Inflammatory macrophage treated with lipopolysaccharide for 4 hours (primary cell): ENCODE measurements around the gene PTPRA.
A peak's percentile ranks its signal among the peaks of the same experiment; 100 is the strongest.
"Not testable (repeated sequence)": the region's sequence is repeated elsewhere in the genome, so short reads cannot be mapped to it uniquely, and the experiment has no call there.

Experiments
- DNase-seq: peaks from one replicate; pipeline ENCODE4 v3.0.0-alpha.2; 2020

The PTPRA gene

DNA sequence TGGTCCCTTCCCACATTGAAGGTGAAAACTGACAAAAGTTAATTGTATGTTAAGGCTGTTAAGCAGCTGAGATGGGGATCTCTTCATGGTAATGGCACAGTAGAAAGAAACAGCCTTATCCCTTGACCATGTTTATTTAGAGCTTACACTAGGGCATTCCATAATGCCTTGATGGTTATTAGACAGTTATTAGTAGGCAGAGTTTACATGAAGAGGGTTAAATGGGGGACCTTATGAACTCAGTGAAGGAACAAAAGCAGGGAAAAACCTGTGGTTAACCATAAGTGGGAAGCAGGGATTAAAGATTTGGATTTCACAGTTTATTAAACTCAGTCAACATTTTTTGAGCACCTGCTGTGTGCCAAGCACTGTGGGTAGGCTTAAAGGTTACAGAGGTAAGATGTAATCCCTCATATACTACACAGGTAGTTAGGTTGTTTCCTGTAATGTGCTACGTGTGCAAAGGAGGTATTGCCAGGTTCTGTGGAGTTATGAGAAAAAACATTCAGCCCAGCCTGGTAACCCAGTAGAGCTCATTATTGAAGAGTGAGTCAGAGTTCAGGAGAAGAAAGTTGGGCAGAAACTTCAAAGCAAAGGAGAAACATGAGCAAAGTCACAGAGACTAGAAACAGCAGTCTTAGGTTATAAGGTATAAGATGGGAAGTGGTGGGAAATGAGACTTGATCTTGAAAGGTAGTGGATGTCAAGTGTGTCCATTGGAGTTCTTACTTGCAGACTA is 137.9 kb downstream of the PTPRA start:
- DNase-seq = no peak

DNA sequence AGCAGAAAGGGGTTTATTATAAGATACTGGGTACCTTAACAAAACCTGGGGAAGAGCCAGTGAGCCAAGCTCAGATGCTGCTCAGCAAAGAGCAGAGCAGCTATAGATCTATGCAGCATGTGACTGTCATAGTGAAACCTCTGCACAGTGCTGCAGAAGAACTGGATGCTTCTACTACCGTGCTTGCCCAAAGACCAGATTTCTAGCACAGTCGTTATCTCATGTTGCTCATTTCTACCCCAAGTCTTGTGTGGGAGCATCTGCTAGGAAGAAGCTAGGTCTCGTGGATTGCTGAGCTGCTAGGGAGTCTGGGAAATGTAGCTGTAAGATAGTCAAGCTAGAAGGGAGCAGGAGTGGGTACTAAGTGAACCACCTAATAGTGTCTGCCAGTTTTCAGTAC is 138.5 kb downstream of the PTPRA start:
- no peak for DNase-seq

DNA sequence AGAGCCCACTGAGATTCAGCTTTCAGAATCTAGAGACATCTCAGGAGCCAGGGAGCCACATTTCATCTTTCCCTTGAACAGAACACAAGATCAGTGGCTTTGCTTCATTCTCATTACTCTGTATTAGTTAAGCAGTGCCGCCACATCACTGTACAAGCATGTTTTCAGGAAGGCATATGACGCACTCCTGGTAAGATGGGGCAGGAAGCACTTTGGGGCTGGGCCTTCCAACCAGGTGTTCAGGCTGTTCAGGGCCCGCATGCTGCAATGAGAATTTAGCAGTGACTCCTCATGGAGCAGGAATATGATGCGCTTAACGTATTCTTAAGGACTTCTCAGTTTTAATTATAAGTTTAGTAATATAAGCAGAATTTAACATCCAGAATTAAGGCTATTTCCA is 140.5 kb downstream of the PTPRA start:
- DNase-seq = no peak

DNA sequence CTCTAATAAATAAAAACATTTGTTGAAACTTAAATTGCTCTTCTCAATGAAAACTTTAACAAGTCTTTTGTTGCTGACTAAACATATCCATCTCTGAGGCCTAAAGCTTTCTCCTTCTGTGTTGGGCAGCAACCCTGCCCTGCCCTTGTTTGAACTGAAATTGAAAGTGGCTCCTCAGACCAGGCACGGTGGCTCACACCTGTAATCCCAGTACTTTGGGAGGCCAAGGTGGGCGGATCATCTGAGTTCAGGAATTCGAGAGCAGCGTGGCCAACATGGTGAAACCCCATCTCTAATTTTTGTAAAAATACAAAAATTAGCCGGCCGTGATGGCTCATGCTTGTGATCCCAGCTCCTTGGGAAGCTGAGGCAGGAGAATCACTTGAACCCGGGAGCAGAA is 140.9 kb downstream of the PTPRA start:
- DNase-seq = no peak

DNA sequence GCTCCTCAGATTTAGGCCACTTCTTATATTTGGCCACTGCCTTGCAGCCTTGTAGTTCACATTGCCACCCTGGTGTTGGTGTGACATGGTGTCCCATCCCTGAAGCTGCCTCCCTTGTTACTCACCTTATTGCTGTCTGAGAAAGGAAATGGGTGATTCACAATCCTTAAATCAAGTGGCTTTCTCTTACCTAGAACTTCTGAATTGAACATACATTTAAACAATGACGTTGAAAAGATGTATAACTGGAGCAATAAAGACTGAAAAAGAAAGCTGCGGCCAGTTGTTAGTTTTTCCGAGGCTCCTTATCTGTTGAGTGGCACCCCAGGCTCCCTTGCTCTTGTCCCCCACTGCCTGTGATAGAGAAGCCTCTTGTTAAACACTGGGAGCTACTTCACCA is 141.4 kb downstream of the PTPRA start:
- DNase-seq = no peak

DNA sequence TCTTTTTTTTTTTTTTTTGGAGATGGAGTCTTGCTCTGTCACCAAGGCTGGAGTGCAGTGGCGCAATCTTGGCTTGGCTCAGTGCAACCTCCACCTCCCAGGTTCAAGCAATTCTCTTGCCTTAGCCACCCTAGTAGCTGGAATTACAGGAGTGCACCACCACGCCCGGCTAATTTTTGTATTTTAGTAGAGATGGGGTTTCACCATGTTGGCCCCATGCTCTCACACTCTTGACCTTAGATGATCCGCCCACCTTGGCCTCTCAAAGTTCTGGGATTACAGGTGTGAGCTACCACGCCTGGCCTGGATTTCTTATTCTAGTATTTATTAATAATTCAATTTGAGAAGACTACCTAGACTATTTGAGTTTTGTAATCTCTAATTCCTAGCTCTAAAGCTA is 142.0 kb downstream of the PTPRA start:
- not testable (repeated sequence) for DNase-seq

DNA sequence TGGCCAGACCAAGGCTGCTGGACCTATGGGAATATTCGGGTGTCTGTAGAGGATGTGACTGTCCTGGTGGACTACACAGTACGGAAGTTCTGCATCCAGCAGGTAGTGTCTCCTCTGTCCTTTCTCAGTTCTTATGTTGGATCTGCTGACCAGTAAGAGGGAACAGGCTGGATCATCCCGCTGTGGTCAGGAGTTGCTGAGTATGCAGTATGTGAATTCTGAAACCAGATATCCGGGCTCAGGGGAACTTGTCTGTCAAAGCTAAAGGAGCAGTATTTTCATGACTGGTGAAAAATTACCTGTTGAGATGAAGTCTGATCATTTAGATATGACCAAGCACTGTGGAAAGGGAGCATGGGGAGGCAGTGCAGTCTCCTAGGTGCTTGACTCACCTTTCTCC is 148.0 kb downstream of the PTPRA start:
- no peak for DNase-seq

DNA sequence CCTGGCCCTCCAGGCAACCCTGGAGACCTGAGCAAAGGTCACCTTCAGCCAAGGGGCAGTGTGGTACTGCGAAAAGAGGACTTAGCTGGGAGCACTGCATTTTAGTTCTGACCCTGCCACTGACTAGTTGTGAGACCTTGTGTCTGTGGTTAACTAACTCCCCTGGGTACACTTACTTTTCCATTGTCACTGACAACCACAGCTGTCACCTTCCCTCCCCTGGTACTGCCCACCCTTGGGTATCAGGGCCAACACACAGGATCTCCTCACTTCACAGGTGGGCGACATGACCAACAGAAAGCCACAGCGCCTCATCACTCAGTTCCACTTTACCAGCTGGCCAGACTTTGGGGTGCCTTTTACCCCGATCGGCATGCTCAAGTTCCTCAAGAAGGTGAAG is 148.5 kb downstream of the PTPRA start:
- DNase-seq = no peak

DNA sequence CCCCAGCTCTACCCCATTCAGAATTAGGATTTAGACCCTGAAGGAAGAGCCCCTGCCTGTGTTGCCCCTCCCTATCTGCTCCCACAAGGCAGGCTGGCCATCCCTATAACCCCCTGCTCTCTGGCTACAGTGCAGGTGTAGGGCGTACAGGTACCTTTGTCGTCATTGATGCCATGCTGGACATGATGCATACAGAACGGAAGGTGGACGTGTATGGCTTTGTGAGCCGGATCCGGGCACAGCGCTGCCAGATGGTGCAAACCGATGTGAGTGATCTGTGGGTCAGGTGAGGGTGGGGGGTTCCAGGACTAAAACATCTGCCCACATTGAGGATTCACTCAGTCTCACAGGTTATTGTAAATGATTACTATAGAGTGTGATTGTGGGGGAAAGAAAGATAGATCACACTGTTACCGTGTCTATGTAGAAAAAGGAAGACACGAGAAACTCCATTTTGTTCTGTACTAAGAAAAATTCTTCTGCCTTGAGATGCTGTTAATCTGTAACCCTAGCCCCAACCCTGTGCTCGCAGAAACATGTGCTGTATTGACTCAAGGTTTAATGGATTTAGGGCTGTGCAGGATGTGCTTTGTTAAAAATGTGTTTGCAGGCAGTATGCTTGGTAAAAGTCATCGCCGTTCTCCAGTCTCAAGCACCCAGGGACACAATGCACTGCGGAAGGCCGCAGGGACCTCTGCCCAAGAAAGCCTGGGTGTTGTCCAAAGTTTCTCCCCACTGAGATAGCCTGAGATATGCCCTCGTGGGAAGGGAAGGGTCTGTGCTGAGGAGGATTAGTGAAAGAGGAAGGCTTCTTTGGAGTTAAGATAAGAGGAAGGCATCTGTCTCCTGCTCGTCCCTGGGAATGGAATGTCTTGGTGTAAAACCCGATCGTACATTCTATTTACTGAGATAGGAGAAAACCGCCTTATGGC is 149.5 kb downstream of the PTPRA start:
- not testable (repeated sequence) for DNase-seq

DNA sequence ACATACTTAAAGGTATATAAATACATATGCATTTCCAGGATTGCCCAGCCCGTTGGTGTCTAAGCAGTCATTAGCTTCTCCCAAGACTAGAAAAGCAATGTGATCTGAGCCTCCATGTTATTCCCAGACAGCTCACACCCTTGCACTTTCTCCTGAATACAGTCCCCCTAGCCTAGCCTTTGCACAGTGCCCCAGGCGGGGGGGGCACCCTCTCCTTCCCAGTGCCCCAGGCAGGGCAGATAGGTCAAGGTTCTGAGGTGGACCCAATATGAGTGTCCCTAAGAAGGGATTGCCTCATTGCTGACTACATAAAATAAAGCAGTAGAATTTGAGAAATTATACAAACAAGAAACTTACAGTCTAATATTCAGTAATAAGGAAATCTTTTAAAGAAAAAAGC is 154.7 kb downstream of the PTPRA start:
- DNase-seq = no peak

DNA sequence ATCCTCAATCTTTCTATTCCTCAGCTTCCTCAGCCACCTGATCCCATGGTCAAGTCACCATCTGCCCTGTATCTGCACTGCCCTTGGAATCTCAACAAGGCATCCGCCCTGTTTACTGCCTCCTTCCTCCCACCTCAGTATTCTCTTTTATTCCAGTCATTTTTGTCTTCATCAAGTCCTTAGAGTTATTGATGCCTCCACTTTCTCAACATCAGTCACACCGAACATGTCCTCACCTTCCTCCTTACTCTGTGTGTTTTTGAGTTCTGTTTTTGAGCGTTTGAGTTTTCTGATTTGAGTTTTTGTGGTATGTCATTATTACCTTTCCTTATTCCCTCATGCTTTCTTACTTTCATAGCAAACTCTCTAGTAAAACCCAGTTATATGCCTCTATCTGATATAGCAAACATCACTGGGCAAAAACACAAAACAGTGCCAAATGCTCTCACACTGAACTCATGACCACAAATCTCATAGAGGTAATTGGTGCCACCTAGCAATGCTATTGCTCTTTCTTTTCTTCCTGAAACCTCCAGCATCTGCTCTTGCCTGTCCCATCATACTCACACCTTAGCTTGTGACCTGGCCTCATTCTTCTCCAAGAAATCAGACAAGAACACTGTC is 158.4 kb downstream of the PTPRA start:
- no peak for DNase-seq

DNA sequence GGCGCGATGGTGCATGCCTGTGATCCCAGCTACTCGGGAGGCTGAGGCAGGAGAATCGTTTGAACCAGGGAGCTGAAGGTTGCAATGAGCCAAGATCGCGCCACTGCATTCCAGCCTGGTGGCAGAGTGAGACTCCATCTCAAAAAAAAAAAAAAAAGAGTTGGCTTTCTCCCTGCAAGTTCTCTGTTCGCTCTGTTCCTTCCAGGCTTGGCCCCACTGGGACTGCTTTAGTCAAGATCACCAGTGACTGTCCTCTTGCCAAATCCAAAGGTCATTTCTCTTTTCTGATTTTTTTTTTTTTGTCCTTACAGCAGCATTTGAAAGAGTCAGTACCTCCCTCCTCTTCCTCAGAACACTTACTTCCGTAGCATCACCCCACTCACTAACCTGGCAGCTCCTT is 159.3 kb downstream of the PTPRA start:
- DNase-seq = no peak

DNA sequence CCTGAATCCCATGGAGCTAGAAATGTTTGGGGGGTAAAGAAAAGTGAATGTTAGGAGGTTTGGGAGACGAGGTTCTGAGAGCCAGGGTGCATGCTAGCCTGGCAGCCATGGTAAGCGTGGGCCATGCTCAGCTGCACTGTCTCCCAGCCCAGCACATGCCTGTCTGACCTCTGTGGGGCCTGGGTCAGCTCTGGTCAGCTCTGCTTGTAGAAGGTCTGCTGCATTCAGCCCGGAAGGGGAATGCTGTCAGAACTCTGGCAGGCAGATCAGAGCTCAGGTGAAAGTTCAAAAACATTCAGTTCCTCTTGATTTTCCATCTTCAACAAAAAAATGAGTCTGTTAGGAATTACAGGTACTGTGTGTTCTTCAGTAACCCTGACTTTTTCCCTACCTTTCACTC is 164.4 kb downstream of the PTPRA start:
- DNase-seq = no peak

DNA sequence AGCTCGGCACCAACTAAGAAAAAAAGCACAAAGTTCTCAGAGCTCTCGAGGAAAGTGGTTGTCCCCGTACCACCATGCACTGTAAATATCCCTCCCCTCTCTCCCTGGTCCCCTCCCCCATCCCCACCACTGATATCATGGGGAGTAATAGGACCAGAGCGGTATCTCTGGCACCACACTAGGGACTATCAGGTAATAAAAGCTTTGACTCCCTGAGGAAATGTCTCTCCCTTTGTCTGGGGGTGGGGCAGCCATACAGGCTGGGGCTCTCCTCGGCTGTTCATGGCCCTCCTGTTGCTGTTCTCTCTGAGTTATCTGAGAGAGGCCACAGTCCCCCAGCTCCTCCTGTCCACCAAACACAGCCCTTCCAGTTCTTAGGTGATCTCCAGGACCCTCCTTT is 165.2 kb downstream of the PTPRA start:
- no peak for DNase-seq

DNA sequence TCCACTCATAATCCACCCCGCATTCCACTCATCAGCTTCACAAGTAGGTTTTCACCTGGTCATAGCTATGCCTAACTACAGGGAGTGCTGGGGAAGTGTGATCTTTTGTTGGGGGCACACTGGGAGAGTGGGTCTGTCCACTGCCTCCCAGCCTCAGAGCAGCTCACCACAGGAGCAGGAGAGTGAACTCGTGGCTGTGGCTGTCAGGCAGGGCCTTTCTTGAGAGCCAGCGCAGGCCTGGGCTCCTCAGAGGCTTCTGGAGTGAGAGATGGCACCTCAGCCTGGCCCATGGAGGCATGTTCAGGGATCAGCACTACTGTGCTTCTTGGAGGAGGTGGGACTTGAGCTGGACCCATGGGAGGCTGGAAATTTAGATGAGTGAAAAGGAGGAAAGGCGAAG is 166.1 kb downstream of the PTPRA start:
- DNase-seq = no peak

DNA sequence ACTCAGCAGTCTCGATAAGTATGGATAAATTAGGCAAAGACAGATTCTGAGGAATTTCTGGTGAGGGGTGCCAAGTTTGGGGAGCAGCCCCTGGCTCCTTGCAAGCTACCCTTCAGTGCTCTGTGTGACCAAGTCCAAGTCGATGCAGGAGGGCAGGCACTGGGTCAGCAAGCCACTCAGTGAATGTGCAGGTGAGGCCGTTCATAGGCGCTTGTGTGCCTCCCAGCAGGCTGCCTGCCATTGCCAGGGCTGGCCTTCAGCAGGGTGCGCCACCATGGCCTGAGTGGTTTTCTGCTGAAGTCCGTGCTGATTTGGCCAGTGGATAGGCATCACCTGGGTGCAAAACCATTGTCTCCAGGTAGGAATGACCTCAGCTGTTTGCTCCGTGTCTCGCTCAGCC is 166.8 kb downstream of the PTPRA start:
- DNase-seq = no peak

DNA sequence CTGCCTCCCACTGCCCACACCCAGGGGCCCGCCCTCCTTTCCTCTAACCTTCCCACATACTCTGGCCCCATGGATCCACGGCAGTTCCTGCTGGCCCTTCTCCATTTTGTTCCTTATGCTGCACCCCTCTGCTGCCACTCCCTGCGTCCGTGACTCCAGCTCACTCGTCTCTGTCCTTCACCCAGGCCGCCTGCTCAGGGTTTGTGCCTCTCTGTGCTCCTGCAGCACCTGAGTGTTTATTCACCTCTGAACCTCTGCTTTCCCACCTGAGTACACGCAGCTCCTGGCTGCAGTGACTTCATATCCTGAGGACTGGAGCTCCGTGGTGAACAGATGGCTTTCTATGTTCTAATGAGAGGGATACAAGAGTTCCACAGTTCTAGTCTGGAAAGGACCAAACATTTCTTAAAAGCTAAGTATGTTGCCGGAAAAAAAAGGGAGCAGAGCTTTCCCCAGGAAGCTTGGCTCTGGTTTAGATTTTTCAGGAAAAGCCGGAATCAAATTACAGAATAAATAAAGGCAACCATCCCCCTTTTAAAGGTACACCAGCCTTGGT is 168.7 kb downstream of the PTPRA start:
- no peak for DNase-seq

DNA sequence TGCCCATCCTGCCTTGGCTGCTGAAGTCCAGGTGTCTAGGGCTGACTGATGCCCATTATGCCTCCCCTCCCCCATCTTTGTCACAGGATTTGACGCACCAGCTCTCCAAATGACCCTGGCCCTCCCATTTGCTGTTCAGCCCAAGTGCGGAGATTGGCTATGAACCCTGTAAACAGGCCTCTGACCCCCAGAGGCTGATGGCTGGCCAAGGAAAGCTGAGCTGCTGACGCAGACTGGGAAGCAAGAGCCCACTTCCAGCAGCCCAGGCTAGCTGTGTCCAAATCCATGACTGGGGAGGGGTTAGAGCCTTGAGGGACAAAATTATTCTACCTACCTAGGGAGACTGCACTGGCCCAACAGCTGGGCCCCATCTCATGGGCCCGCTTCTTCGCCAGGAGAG is 169.3 kb downstream of the PTPRA start:
- no peak for DNase-seq

DNA sequence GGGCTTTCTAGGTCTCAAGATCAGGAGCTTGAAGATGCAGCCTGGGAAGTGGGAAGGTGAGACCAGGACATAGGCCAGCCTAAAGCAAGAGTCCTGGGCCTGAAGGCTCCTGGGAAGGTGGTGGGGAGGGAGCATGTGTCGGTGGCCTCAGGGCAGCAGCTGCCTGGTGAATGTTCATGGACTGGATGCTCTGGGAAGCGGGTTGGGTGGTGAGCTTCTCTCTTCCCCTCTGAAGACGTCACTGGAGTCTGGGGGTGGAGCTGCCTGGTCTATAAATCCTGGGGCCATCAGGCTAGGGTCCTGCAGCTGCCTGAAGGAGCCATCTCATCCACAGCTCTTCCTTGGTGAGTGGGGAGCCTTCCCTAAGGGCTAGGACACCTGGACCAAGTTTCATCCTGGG is 170.0 kb downstream of the PTPRA start, which contains the start of gene GNRH2:
Gene GNRH2, plus strand, starts transcription at position 301 of the 400 bp plus-strand sequence. CDS start 793 bp downstream, outside the sequence.
- no peak for DNase-seq

DNA sequence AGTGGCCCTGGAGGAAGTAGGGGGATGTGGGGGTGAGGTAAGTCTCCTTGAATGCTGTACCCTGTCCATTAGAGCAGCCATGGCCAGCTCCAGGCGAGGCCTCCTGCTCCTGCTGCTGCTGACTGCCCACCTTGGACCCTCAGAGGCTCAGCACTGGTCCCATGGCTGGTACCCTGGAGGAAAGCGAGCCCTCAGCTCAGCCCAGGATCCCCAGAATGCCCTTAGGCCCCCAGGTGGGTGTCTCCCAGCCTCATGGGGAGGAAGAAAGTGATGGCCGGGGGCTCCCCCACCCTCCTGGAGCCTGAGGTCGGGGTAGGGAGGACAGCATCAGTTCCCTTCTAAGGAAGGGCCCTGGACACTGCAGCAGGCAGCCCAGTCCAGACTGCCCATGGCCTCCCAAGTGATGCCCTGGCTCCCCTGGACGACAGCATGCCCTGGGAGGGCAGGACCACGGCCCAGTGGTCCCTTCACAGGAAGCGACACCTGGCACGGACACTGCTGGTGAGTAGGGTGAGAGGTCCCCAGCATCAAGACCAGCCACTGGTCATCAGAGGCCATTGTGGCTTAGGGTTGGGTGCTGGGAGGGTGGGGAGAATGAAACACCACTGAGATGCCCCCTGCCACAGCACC is 171.2 kb downstream of the PTPRA start:
- no peak for DNase-seq

DNA sequence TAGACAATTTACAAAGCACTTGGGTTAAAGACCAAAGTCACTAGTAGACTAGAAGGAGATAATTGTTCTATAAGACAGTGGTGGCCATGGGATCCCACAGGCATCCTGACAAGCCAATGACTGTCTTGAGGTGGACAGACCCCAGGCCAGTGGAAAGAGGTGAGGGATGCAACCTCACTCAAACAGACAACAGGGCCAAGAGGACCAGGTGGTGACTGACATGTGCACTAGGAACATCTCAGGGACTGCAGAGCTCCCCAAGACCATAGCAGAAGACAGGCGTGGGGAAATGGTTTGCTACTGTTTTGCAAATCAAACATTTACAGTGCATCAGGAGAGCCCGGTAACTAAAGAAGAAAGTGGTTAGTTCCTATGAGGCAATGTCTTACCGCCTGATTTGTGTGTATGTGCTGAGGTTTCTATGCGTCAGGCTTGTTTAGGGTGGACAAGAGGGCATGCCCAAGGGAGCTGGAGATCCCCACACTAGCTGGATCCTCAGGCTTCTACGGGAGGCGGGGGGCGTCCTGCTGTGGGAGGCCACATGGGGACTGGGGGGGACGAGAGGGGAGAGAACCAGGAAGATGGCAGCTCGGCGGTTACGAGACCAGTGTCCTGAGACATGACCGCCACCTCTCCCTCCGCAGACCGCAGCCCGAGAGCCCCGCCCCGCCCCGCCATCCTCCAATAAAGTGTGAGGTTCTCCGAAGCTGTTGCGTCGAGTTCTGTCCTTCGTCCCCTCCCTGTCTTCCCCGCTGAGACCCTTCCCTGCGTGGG is 171.9 kb downstream of the PTPRA start:
- peak; percentile 79 for DNase-seq
